ENCODE data around the gene PDE4D.

PDE4D gene

DNA sequence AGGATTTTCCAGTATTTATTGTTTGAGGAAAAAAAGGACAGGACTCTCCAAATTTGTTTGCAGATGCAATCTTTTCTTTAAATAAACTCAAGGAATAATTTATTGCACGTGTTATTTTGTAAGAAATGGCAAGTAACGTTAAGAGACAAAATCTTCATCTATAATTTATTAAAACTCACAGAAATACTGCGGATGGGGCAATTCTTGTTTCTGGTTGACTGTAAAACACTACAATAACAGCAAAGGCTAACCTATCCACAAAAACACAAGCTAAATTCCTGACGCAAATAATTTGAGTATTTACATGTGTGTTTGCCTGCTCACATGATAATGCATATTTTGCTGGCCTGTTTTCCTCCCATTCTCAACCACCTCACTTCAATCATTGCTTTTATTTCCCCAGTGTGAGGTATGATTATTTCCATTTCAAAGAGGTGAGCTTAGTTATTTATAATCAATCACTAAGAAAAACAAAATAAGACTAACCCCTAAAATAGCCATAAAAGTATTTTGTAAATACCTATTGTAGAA lies 619.4 kb downstream of the PDE4D start:
- TF ChIP-seq POU6F1 (CRISPR knock-in tag; IDR thresholded peaks at IDR 0.05; ENCODE audit: borderline replicate concordance, low read depth) = no peak
- no peak for TF ChIP-seq ZNF8 (CRISPR knock-in tag; IDR thresholded peaks at IDR 0.05)
- no peak for TF ChIP-seq GLIS3 (CRISPR knock-in tag; IDR thresholded peaks at IDR 0.05)
- no peak for TF ChIP-seq ZNF565 (CRISPR knock-in tag; conservative IDR thresholded peaks at IDR 0.05; ENCODE audit: low read depth)
- TF ChIP-seq TCF4 (CRISPR knock-in tag; IDR thresholded peaks at IDR 0.05; ENCODE audit: borderline replicate concordance) = no peak
- no peak for TF ChIP-seq PATZ1 (CRISPR knock-in tag; IDR thresholded peaks at IDR 0.05; ENCODE audit: borderline replicate concordance)
- no peak for TF ChIP-seq TOX (CRISPR knock-in tag; IDR thresholded peaks at IDR 0.05; ENCODE audit: borderline replicate concordance)
- no peak for TF ChIP-seq ISL1 (CRISPR knock-in tag; IDR thresholded peaks at IDR 0.05)
- TF ChIP-seq ARNTL (CRISPR knock-in tag; IDR thresholded peaks at IDR 0.05; ENCODE audit: borderline replicate concordance, low read depth) = no peak
- TF ChIP-seq ZNF70 (CRISPR knock-in tag; IDR thresholded peaks at IDR 0.05) = no peak
- TF ChIP-seq, protein P1, sequence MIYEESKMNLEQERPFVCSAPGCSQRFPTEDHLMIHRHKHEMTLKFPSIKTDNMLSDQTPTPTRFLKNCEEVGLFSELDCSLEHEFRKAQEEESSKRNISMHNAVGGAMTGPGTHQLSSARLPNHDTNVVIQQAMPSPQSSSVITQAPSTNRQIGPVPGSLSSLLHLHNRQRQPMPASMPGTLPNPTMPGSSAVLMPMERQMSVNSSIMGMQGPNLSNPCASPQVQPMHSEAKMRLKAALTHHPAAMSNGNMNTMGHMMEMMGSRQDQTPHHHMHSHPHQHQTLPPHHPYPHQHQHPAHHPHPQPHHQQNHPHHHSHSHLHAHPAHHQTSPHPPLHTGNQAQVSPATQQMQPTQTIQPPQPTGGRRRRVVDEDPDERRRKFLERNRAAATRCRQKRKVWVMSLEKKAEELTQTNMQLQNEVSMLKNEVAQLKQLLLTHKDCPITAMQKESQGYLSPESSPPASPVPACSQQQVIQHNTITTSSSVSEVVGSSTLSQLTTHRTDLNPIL (CRISPR knock-in tag; IDR thresholded peaks at IDR 0.05; ENCODE audit: low read depth) = no peak
- TF ChIP-seq, protein P2, sequence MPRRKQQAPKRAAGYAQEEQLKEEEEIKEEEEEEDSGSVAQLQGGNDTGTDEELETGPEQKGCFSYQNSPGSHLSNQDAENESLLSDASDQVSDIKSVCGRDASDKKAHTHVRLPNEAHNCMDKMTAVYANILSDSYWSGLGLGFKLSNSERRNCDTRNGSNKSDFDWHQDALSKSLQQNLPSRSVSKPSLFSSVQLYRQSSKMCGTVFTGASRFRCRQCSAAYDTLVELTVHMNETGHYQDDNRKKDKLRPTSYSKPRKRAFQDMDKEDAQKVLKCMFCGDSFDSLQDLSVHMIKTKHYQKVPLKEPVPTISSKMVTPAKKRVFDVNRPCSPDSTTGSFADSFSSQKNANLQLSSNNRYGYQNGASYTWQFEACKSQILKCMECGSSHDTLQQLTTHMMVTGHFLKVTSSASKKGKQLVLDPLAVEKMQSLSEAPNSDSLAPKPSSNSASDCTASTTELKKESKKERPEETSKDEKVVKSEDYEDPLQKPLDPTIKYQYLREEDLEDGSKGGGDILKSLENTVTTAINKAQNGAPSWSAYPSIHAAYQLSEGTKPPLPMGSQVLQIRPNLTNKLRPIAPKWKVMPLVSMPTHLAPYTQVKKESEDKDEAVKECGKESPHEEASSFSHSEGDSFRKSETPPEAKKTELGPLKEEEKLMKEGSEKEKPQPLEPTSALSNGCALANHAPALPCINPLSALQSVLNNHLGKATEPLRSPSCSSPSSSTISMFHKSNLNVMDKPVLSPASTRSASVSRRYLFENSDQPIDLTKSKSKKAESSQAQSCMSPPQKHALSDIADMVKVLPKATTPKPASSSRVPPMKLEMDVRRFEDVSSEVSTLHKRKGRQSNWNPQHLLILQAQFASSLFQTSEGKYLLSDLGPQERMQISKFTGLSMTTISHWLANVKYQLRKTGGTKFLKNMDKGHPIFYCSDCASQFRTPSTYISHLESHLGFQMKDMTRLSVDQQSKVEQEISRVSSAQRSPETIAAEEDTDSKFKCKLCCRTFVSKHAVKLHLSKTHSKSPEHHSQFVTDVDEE (CRISPR knock-in tag; IDR thresholded peaks at IDR 0.05) = no peak
- no peak for TF ChIP-seq ZC3H10 (CRISPR knock-in tag; IDR thresholded peaks at IDR 0.05)
- no peak for ATAC-seq

GRCh38 chr5:59272809-59273427 lies 620.6 kb downstream of the PDE4D start:
- no peak for ATAC-seq
- no peak for TF ChIP-seq ZC3H10 (CRISPR knock-in tag; IDR thresholded peaks at IDR 0.05)
- TF ChIP-seq SNAI2 (CRISPR knock-in tag; IDR thresholded peaks at IDR 0.05) = no peak
- TF ChIP-seq ARNTL (CRISPR knock-in tag; IDR thresholded peaks at IDR 0.05; ENCODE audit: borderline replicate concordance, low read depth) = no peak
- no peak for TF ChIP-seq TCF4 (CRISPR knock-in tag; IDR thresholded peaks at IDR 0.05; ENCODE audit: borderline replicate concordance)
- no peak for TF ChIP-seq RARB (CRISPR knock-in tag; IDR thresholded peaks at IDR 0.05)
- TF ChIP-seq, protein P2 (CRISPR knock-in tag; IDR thresholded peaks at IDR 0.05) = no peak
- TF ChIP-seq, protein P3, sequence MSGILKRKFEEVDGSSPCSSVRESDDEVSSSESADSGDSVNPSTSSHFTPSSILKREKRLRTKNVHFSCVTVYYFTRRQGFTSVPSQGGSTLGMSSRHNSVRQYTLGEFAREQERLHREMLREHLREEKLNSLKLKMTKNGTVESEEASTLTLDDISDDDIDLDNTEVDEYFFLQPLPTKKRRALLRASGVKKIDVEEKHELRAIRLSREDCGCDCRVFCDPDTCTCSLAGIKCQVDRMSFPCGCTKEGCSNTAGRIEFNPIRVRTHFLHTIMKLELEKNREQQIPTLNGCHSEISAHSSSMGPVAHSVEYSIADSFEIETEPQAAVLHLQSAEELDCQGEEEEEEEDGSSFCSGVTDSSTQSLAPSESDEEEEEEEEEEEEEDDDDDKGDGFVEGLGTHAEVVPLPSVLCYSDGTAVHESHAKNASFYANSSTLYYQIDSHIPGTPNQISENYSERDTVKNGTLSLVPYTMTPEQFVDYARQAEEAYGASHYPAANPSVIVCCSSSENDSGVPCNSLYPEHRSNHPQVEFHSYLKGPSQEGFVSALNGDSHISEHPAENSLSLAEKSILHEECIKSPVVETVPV (CRISPR knock-in tag; IDR thresholded peaks at IDR 0.05) = no peak
- TF ChIP-seq PATZ1 (CRISPR knock-in tag; IDR thresholded peaks at IDR 0.05; ENCODE audit: borderline replicate concordance) = no peak
- TF ChIP-seq ESRRG (CRISPR knock-in tag; IDR thresholded peaks at IDR 0.05) = no peak
- TF ChIP-seq TOX (CRISPR knock-in tag; IDR thresholded peaks at IDR 0.05; ENCODE audit: borderline replicate concordance) = no peak
- no peak for TF ChIP-seq ZNF70 (CRISPR knock-in tag; IDR thresholded peaks at IDR 0.05)
- TF ChIP-seq ZNF8 (CRISPR knock-in tag; IDR thresholded peaks at IDR 0.05) = no peak
- TF ChIP-seq PPARA (CRISPR knock-in tag; IDR thresholded peaks at IDR 0.05; ENCODE audit: borderline replicate concordance) = no peak
- TF ChIP-seq CSDC2 (CRISPR knock-in tag; IDR thresholded peaks at IDR 0.05) = no peak
- no peak for TF ChIP-seq BACH2 (CRISPR knock-in tag; IDR thresholded peaks at IDR 0.05; ENCODE audit: borderline replicate concordance)
- TF ChIP-seq ZNF565 (CRISPR knock-in tag; conservative IDR thresholded peaks at IDR 0.05; ENCODE audit: low read depth) = no peak
- TF ChIP-seq POU6F1 (CRISPR knock-in tag; IDR thresholded peaks at IDR 0.05; ENCODE audit: borderline replicate concordance, low read depth) = no peak

Measured in SK-N-SH treated with all-trans-retinoic acid at 6 μM for 48 hours (cell line).